Sigmoid colon (tissue), 3 donors: ENCODE measurements around the gene ARL14EP.

Experiments
- POLR2A ChIP-seq, 2 donors: fragments of 450-650 bp; IDR thresholded peaks; one replicate each; pipeline ENCODE4 v1.6.1; 2016; ENCODE audit warnings: antibody characterized with exemption in 2 of 2, mild to moderate bottlenecking in 2 of 2, moderate library complexity in 2 of 2
- TF ChIP-seq, protein P1 (sequence below), 4 experiments: fragments of 450-650 bp in 3 of 4; fragments of 200-600 bp in 1 of 4; IDR thresholded peaks; one replicate each; pipeline ENCODE4 v1.5.1; 2016 to 2019; ENCODE audit warnings: antibody characterized with exemption in 4 of 4, mild to moderate bottlenecking in 3 of 4, moderate library complexity in 2 of 4

DNA sequence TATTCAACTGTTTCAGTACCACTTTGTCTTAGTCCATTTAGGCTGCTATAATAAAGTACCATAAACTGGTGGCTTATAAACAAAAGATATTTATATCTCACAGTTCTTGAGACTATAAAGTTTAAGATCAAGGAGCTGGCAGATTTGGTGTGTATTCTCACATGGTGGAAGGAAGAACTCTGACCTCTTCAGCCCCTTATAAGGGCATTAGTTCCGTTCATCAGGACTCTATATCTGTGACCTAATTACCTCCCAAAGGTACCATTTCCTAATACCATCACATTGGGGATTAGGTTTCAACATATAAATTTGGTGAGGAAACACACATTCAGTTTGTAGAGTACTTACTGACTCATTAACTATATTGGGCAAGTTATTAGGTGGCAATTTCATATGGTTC lies 10.7 kb upstream of the ARL14EP start:
- TF ChIP-seq, protein P1, sequence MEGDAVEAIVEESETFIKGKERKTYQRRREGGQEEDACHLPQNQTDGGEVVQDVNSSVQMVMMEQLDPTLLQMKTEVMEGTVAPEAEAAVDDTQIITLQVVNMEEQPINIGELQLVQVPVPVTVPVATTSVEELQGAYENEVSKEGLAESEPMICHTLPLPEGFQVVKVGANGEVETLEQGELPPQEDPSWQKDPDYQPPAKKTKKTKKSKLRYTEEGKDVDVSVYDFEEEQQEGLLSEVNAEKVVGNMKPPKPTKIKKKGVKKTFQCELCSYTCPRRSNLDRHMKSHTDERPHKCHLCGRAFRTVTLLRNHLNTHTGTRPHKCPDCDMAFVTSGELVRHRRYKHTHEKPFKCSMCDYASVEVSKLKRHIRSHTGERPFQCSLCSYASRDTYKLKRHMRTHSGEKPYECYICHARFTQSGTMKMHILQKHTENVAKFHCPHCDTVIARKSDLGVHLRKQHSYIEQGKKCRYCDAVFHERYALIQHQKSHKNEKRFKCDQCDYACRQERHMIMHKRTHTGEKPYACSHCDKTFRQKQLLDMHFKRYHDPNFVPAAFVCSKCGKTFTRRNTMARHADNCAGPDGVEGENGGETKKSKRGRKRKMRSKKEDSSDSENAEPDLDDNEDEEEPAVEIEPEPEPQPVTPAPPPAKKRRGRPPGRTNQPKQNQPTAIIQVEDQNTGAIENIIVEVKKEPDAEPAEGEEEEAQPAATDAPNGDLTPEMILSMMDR (IDR thresholded peaks at IDR 0.05), result no peak
- TF ChIP-seq POLR2A (IDR thresholded peaks at IDR 0.05), result no peak
